Stimulated activated effector memory CD8-positive, alpha-beta T cell treated with anti-CD3 and anti-CD28 coated beads, Interleukin-12 subunit alpha, Interleukin-12 subunit beta, amount 100 ng/mL, for 72 hours (primary cell): ENCODE results near the gene GAB3.
"Not testable (repeated sequence)": the region's sequence is repeated elsewhere in the genome, so short reads cannot be mapped to it uniquely, and the experiment has no call there.

Source experiments
- ATAC-seq: fragments of 150-1000 bp; cut with Tn5 transposase; 2 replicates; pipeline ENCODE4 v1.10.0; 2021
- DNase-seq, 2 donors: peaks; one replicate each; pipeline ENCODE4 v3.0.0; 2021 to 2022; ENCODE audit warnings: low spot score in 2 of 2
- H3K27ac Mint-ChIP-seq: one replicate; pipeline ENCODE4 v1.8.0; 2022; ENCODE audit warnings: mild to moderate bottlenecking, mixed read lengths
- H3K36me3 Mint-ChIP-seq: one replicate; pipeline ENCODE4 v1.8.0; 2022; ENCODE audit warnings: mild to moderate bottlenecking, mixed read lengths
- H3K4me1 Mint-ChIP-seq: one replicate; pipeline ENCODE4 v1.8.0; 2022; ENCODE audit warnings: mixed read lengths
- H3K4me3 Mint-ChIP-seq: one replicate; pipeline ENCODE4 v1.8.0; 2022; ENCODE audit warnings: mild to moderate bottlenecking, mixed read lengths
- H3K9me3 Mint-ChIP-seq: one replicate; pipeline ENCODE4 v1.8.0; 2022; ENCODE audit warnings: mixed read lengths

GAB3 gene

DNA sequence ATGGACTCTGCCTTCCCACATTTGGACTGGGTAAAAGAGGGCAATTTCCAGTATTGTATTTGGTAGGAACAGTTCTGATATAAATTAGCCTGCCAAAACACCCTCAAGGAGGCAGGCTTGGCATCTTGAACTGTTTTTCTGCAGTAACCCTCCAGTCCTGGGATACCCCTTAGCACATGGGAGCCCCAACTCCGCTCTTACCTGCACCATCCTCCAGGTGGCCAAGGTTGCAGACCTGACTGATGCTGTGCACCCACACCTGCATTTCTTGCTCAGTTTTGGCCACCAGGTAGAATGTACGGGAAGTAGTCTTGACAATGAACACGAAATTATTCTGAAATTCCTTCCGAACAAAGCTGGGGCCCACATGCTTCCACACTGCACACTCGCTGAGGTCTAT, 35.1 kb downstream of the GAB3 start:
- peaks cover 68% of the 10 kb centered on the region for H3K4me1 Mint-ChIP-seq
- peaks cover 49% of the 10 kb centered on the region for H3K36me3 Mint-ChIP-seq
- no peak overlapping the region for H3K27ac Mint-ChIP-seq
- ATAC-seq (no peak), DNase-seq (no peak)
- no peak overlapping the region for H3K4me3 Mint-ChIP-seq
- H3K9me3 Mint-ChIP-seq = no peaks in the 10 kb centered on the region

DNA sequence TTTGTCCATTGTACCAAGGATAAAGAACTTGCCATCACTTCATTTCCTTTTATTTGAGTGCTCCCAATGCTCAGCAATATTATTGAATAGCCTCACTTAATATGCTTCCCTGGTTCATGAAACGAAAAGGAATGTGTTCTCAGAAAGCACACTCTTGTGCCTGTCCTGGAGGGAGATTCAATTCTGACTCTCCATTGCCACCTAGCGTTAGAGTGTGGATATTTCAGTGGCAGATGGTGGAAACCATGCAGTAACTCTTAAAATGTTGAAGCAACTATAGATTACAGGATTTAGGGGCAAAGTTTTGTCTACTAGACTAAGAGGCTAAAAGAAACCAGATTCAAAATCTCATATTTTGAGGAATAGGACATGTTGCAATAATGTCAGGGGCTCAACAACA, 36.0 kb downstream of the GAB3 start:
- Mint-ChIP-seq H3K27ac (no peak overlapping the region), H3K9me3 (no peaks in the 10 kb centered on the region), H3K4me1 (peaks cover 69% of the 10 kb centered on the region), H3K36me3 (peaks cover 58% of the 10 kb centered on the region), H3K4me3 (no peak overlapping the region)
- ATAC-seq (no peak), DNase-seq (no peak)

DNA sequence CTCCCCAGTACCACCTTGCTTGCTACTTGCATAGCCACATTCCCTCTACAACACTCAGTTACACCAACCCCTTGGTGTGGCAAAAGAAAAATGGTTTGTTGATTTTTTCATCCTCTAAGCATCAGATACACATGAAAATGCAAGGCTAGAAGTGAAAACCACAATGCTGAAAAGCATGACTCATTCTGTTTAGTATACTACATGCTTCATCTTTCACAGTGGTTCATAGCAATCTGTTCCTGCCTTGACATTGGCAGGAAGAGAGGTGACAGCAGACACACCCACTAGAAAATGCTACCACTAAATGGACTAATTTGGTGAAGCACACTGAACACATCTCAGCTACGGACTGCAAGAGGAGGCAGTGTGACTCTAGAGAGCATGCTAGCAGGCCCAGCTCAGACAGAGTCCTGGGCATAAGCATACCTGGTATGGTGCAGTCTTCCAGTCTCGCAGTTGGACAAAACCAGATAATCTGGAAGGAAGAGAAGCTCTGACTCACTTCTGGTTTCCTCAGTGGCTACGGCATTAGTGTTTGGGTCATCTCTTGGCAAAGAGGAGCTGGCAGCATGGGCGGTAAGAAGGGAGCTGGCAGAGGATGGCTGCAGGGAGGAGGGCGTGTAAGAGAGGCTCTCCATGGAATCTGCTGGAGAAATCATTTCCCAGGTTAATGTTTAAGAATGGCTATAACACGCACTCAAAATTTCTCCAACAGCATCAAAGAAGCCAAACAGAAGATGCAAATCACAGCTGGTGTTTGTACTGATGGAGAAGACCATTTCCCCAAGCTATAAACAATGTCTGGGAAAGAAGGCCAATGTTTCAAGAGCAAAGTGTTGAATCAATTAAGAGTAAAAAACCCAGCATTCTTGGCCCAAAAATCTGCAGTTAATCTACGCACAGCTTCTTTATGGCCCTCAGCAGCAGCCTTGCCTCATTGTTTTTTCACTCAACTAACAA, 37.8 kb downstream of the GAB3 start:
- Mint-ChIP-seq H3K36me3 (peaks cover 76% of the 10 kb centered on the region), H3K4me1 (peaks cover 53% of the 10 kb centered on the region), H3K27ac (peak overlapping the region; percentile 82), H3K4me3 (peak overlapping the region; percentile 58), H3K9me3 (no peaks in the 10 kb centered on the region)
- no peak for DNase-seq
- peak; percentile 98 for ATAC-seq

DNA sequence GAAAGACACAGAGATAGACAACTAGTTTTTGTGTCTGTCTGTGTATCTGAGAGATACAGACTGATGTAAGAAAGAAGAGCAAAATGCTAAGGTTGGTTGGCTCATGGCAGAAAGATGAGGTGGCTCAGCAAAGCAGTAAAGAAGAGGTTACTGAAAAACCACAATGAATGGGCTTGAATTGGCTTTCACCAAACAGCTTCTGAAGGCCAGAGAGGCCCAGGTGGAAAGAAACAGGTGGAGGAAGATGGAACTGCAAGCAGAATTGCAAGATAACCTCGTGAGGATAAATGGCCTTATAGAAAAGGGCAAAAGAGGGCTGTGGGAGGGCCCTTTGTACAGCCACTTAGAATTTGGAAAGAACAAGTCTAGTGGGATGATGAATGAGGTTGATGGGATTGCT, 39.6 kb downstream of the GAB3 start:
- Mint-ChIP-seq H3K27ac (no peak overlapping the region), H3K36me3 (peaks cover 89% of the 10 kb centered on the region)

DNA sequence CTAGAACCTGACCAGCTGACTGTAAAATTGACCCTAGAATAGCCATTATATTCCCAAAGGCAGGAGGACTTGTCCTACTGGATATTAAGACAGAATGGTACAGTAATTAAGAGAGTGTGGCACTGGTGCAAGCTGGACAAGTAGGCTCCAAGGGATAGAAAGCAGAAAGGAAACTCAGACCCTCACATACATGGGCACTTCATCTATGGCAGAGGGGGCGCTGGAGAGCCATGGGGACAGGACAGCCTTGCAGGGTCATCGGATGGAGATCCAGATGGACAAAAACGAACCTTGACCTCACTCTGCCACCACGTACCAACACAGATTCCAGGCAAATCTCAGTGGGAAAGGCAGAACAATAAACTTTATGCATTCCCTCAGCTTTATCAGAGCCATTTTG, 40.6 kb downstream of the GAB3 start:
- ATAC-seq = no peak
- no peak overlapping the region for H3K27ac Mint-ChIP-seq
- no peak for DNase-seq
- peaks cover 37% of the 10 kb centered on the region for H3K4me1 Mint-ChIP-seq
- no peak overlapping the region for H3K4me3 Mint-ChIP-seq
- no peaks in the 10 kb centered on the region for H3K9me3 Mint-ChIP-seq
- H3K36me3 Mint-ChIP-seq = peaks cover 90% of the 10 kb centered on the region

More for the DNA sequence above, 39.6 kb downstream of the GAB3 start:
- DNase-seq (no peak), ATAC-seq (no peak)
- Mint-ChIP-seq H3K9me3 (no peaks in the 10 kb centered on the region), H3K4me3 (no peak overlapping the region), H3K4me1 (peaks cover 35% of the 10 kb centered on the region)

DNA sequence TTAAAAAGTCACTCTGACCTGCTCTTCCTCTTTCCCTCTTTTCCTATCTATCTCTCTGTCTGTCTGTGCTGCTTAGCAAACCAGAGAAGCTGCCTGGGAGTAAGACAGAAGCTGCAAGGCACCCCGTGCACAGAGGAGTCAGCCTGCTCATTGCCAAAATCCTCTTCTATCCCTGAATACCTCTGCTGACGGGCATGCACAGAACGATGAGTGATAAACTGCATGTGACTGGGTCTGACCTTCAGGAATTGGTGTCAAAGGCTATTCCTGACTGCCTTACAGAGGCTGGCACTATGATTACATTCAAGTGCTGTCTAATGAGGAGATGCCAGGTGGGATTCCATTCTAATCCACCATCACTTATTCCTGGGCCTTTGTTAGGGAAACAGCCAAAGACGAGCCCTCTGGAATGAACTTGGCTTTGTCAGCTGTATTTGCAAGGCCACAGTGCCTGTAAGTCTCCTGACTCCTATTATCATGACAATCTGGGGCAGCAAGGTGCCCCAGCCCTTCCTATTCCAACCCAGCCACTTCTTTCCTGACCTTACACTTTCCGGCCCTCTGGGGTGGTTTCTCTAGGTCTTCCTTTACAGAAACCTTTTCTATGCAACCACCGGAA, 52.1 kb downstream of the GAB3 start:
- H3K9me3 Mint-ChIP-seq = no peaks in the 10 kb centered on the region
- no peak for DNase-seq
- ATAC-seq = no peak
- no peak overlapping the region for H3K4me3 Mint-ChIP-seq
- H3K27ac Mint-ChIP-seq = peak overlapping the region; percentile 20
- H3K4me1 Mint-ChIP-seq = peaks cover 31% of the 10 kb centered on the region
- peaks cover 54% of the 10 kb centered on the region for H3K36me3 Mint-ChIP-seq

DNA sequence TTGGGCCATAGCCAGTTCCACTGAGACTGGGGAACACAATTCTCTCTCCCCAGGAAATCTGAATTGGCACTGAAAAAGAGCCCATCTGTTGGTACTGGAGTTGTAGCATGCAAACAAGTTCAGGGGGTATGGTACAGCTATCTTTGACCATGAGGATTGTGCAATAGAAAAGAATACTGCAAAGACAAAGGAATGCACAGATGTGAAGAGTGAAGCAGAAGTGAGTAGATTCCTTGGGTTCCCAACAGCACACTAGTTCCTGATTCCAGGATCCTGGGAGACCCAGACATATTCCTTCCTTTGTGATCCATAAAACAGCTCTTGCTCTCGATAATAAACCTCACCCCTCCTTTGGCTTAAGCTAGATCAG, 54.2 kb downstream of the GAB3 start:
- H3K4me1 Mint-ChIP-seq = peaks cover 23% of the 10 kb centered on the region
- H3K27ac Mint-ChIP-seq = peak overlapping the region; percentile 64
- no peak overlapping the region for H3K4me3 Mint-ChIP-seq
- DNase-seq (no peak), ATAC-seq (no peak)
- H3K36me3 Mint-ChIP-seq = peaks cover 67% of the 10 kb centered on the region
- H3K9me3 Mint-ChIP-seq = no peaks in the 10 kb centered on the region

DNA sequence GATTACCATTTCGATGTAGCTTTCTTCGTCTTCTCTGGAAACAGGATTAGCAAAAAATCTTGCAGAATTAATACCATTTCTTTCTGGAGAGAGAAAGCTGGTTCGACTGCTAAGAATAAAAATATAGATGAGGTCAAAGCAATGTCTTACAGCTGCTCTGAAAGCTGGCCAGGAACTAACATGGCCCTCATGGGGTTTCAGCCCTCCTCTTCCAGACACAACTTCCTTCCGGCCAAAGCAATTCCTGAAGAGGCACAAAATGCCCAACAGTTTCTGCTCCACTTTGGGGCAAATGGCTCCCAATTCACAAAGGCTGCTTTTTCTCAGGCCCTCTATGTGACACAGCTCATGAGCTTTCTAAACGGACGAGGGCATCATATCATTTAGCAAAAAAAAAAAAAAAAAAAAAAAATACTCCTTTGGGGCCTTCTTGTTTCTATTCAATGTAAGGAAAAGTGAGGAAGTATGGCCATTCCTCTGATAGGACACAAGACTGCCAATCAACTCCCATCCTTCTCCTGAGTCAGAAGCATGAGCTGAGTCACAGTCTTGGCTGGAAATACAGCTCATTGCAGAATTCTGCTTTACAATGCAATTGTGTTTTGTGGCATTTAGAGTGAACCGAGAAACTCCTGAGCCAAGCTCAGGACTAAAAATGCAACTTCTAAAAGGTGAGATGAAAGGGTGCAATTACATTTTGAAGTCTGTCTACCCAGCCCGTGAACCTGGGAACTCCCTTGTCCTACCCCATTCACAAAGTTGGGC, 54.8 kb downstream of the GAB3 start:
- no peak overlapping the region for H3K4me3 Mint-ChIP-seq
- H3K36me3 Mint-ChIP-seq = peaks cover 68% of the 10 kb centered on the region
- H3K9me3 Mint-ChIP-seq = no peaks in the 10 kb centered on the region
- DNase-seq (no peak), ATAC-seq (peak; percentile 83)
- H3K27ac Mint-ChIP-seq = peak overlapping the region; percentile 64
- H3K4me1 Mint-ChIP-seq = peaks cover 23% of the 10 kb centered on the region

DNA sequence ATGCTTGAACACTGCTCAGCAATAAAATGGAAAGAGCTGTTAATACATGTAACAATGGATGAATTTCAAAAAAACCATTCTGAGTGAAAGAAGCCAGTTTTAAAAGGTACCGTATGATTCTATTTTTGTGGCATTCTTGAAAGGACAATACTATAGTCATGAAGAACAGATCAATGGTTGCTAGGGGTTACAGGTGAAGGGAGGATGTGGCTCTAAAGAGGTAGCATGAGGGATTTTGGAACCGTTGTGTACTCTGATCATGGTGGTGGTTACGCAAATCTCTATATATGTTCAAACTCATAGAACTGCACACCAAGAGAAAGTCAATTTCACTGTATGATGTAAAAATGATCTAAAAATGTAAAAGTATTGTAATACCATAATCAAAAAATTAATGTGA, 57.5 kb downstream of the GAB3 start:
- no peak for ATAC-seq
- Mint-ChIP-seq H3K4me3 (no peak overlapping the region), H3K27ac (no peak overlapping the region), H3K9me3 (no peaks in the 10 kb centered on the region), H3K4me1 (peaks cover 16% of the 10 kb centered on the region), H3K36me3 (peaks cover 61% of the 10 kb centered on the region)
- no peak for DNase-seq

DNA sequence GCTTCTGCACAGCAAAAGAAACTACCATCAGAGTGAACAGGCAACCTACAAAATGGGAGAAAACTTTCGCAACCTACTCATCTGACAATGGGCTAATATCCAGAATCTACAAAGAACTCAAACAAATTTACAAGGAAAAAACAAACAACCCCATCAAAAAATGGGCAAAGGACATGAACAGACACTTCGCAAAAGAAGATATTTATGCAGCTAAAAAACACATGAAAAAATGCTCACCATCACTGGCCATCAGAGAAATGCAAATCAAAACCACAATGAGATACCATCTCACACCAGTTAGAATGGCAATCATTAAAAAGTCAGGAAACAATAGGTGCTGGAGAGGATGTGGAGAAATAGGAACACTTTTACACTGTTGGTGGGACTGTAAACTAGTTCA, 60.4 kb downstream of the GAB3 start:
- DNase-seq, ATAC-seq, H3K4me1 Mint-ChIP-seq, H3K27ac Mint-ChIP-seq, H3K9me3 Mint-ChIP-seq, H3K4me3 Mint-ChIP-seq: not testable (repeated sequence)
- peaks cover 52% of the 10 kb centered on the region for H3K36me3 Mint-ChIP-seq

DNA sequence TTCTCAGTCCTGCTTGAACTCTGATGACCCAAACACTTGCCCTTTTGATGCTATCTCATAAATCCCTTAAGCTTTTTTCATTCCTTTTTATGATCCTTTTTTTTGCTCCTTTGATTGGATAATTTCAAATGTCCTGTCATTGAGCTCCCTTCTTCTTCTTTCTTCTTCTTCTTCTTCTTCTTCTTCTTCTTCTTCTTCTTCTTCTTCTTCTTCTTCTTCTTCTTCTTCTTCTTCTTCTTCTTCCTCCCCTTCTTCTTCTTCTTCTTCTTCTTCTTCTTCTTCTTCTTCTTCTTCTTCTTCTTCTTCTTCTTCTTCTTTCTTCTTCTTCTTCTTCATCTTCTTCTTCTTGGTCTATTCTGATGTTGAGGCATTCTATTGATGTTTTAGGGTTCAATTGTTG, 78.8 kb downstream of the GAB3 start:
- DNase-seq, H3K27ac Mint-ChIP-seq, ATAC-seq, H3K4me1 Mint-ChIP-seq, H3K4me3 Mint-ChIP-seq: not testable (repeated sequence)
- H3K36me3 Mint-ChIP-seq = peaks cover 17% of the 10 kb centered on the region
- peaks cover 19% of the 10 kb centered on the region for H3K9me3 Mint-ChIP-seq

DNA sequence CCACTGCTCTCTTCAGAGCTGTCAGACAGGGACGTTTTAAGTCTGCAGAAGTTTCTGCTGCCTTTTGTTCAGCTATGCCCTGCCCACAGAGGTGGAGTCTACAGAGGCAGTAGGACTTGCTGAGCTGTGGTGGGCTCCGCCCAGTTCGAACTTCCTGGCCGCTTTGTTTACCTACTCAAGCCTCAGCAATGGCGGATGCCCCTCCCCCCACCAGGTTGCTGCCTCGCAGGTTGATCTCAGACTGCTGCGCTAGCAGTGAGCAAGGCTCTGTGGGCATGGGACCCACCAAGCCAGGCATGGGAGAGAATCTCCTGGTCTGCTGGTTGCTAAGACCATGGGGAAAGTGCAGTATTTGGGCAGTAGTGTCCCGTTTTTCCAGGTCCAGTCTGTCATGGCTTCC, 80.0 kb downstream of the GAB3 start:
- DNase-seq, H3K4me1 Mint-ChIP-seq, H3K27ac Mint-ChIP-seq, H3K4me3 Mint-ChIP-seq, ATAC-seq: not testable (repeated sequence)
- Mint-ChIP-seq H3K36me3 (peaks cover 11% of the 10 kb centered on the region), H3K9me3 (peaks cover 19% of the 10 kb centered on the region)

DNA sequence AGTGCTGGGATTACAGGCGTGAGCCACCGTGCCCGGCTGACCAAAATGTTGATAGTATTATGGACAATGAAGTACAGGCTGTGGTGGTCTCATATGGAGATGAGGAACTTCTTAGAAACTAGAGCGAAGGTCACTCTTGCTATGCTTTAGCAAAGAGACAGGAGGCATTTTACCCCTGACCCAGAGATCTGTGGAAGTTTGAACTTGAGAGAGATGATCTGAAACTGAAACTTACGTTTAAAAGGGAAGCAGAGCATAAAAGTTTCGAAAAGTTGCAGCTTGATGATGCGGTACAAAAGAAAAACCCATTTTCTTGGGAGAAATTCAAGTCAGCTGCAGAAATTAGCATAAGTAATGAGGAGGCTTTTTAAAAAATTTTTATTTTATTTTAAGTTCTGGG, 89.0 kb downstream of the GAB3 start:
- no peaks in the 10 kb centered on the region for H3K36me3 Mint-ChIP-seq
- ATAC-seq = no peak
- no peak overlapping the region for H3K27ac Mint-ChIP-seq
- H3K4me1 Mint-ChIP-seq = peaks cover 7% of the 10 kb centered on the region
- no peak for DNase-seq
- H3K4me3 Mint-ChIP-seq = no peak overlapping the region
- H3K9me3 Mint-ChIP-seq = peaks cover 10% of the 10 kb centered on the region

DNA sequence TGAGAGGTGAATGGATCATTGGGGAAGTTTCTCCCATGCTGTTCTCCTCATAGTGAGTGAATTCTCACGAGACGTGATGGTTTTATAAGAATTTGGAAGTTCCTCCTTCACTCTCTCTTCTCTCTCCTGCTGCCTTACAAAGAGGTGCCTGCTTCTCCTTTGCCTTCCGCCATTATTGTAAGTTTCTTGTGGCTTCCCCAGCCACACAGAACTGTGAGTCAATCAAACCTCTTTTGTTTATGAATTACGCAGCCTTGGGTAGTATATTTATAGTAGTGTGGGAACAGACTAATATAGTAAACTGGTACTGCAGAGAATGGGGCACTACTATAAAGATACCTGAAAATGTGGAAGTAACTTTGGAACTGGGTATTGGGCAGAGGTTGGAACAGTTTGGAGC, 89.7 kb downstream of the GAB3 start:
- Mint-ChIP-seq H3K36me3 (no peaks in the 10 kb centered on the region), H3K4me3 (no peak overlapping the region)

DNA sequence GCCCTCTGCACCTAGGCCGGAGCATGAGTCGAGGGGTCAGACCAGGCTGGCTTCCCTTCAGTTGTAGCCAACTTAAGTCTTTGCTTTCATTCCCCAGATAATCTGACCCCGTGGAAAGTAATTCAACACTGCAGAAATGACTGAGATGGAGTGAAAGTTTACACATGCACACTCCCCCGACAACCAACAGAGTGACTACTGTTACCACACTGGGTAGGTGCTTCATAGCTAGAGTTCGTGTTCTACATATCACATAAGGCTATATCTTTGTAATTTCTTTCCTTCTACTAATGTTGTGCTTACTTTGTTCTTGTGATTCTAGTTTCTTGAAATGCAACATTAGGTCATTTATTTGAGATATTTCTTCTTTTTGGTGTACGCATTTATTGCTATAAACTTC, 90.3 kb downstream of the GAB3 start:
- Mint-ChIP-seq H3K36me3 (no peaks in the 10 kb centered on the region), H3K4me3 (no peak overlapping the region)
- DNase-seq = no peak

More for the DNA sequence above, 89.7 kb downstream of the GAB3 start:
- Mint-ChIP-seq H3K9me3 (peaks cover 10% of the 10 kb centered on the region), H3K4me1 (peaks cover 7% of the 10 kb centered on the region), H3K27ac (no peak overlapping the region)
- peak; percentile 45 for ATAC-seq
- no peak for DNase-seq

More for the DNA sequence above, 90.3 kb downstream of the GAB3 start:
- H3K27ac Mint-ChIP-seq = no peak overlapping the region
- ATAC-seq = peak; percentile 96
- H3K4me1 Mint-ChIP-seq = peaks cover 7% of the 10 kb centered on the region
- peaks cover 10% of the 10 kb centered on the region for H3K9me3 Mint-ChIP-seq
